DMS53 (cell line): ENCODE results near the gene VPS26C.

Source experiments
- DNase-seq: peaks from one replicate; lab custom pipeline; 2025; lab: John Stamatoyannopoulos, UW

The VPS26C gene

GRCh38 chr21:37200641-37201480 is 66.3 kb downstream of the VPS26C start:
- DNase-seq: no peak

DNA sequence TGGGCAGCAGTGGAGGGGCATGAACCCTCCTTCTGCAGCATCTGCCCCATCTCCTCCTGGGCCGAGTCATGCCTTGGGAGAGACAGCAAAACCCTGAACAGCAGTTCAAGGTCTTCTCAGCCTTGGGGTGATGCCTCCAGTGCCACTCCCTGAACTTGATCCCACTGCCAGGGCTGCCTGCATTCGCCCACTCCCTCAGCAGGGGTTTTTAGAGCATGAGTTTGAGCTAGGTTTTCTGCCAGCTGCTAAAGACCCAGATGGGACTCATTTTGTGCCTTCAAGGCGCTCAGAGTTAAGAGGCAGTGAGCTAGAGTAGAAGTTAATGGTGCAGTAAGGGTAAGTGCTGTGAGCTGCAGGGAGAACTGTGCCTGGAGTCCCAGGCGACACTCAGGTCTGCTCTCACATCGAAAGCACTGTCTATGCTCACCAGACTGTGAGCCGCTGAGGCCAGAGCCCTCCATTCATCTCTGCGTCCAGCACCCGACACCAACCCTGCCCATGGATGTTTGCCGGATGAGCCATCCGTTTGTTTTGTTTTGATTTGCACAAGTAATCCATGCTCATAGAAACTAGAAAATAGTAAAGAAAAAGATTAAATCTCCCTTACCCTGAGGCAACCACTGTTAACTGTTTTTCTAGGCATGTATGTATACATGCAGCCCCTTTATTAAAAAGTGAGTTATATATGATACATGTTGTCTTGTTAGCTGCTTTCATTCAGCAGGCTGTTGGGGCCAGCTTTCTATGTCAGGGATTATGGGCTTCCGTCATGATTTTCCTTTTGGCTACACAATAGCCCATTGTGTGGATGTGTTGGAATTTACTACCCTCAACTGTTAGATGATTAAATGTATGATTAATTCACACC is 67.8 kb downstream of the VPS26C start:
- DNase-seq: no peak

- no peak for DNase-seq
These were observed 69.4 kb downstream of the VPS26C start for GRCh38 chr21:37197746-37198145.

DNA sequence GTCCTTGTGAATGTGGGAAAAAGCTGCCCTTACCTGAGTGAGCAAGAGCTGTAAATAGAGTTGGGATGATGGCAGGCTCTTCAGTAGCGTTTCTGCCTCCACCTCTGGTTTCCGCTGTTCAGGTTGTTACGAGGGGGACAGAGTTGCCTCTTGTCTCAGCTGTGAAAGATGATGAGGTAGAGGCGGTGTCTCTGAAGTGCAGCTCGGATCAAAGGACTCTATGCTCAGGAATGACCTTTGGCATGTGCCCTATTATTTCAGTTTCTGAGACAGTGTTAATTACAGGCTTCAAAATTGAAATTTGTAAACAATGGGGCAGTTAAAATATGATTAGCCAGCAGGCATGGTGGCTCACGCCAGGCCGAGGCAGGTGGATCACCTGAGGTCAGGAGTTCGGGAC is 70.3 kb downstream of the VPS26C start:
- no peak for DNase-seq

GRCh38 chr21:37195610-37196009 is 71.5 kb downstream of the VPS26C start:
- no peak for DNase-seq

- no peak for DNase-seq
These were observed 72.1 kb downstream of the VPS26C start for GRCh38 chr21:37195059-37195458.

DNA sequence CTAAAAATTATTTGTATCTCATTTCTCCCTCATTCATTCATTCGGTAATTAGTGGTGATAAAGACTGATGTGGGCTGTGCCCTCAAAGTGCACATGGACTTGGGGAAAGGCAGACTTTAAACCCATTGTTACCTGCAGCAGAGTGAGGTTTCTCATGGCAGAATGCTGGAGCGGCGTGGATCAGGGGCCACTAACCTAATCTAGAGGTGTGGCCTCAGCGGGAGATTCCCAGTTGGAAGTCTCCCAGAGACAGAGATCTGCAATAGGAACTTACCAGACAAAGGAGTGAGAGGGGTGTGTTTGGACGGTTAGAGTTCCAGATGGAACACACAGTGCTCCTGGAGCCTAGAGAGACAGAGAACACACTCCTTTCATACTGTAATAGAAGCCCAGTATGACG is 73.5 kb downstream of the VPS26C start:
- no peak for DNase-seq

DNA sequence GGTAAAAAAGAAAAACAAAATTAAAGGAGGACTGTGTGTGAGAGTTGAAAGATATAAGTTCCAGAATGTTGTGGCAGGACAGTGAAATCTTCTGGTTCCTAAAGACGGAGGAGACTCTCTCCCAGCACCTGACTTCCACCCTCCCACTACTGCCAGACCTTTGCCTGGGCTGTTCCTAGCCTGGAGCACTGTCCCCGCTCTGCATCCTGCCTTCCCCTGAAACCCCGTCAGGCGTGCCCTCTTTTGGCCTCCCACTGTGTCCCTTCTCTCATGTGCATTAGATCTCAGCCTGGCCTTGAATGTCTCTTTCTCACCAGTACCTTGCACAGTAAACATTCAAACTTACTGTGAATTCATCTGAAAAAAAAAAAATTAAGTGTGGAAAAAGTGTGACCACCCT is 74.1 kb downstream of the VPS26C start:
- DNase-seq: no peak

GRCh38 chr21:37192019-37192418 is 75.1 kb downstream of the VPS26C start:
- no peak for DNase-seq

DNA sequence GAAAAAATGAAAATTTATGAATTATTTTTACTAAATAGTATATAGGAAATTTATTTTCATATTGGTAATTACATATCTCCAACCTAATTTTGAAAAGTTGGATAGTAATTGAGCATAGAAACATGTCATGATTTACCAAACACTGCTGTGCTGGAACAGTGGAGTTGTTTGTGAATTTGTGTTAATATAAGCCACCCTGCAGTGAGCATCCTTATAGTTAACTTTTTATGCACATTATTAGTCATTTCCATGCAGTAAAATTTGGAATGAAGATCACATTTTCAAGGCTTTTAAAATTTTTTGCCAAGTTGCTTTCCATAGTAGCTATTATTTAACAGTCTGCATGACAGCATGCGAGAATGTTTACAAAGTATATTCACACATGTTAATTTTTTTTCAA is 78.3 kb downstream of the VPS26C start:
- no peak for DNase-seq

DNA sequence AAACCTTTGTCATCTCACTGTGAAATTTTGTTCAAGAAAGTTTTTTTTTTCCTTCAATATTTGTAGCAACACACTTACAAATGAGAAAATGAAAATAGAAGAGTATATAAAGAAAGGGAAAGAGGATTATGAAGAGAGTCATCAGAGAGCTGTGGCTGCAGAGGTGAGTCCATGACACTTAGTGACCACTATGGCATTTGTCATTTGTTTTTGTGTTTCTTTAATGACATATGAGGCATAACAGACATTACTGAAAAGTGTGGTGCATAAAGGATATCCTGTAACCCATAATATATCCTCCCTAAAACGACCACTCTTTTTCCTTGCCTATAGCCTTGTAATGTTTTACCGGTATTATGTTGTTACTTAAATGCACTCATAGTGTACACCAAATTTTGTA is 80.2 kb downstream of the VPS26C start:
- DNase-seq: no peak

DNA sequence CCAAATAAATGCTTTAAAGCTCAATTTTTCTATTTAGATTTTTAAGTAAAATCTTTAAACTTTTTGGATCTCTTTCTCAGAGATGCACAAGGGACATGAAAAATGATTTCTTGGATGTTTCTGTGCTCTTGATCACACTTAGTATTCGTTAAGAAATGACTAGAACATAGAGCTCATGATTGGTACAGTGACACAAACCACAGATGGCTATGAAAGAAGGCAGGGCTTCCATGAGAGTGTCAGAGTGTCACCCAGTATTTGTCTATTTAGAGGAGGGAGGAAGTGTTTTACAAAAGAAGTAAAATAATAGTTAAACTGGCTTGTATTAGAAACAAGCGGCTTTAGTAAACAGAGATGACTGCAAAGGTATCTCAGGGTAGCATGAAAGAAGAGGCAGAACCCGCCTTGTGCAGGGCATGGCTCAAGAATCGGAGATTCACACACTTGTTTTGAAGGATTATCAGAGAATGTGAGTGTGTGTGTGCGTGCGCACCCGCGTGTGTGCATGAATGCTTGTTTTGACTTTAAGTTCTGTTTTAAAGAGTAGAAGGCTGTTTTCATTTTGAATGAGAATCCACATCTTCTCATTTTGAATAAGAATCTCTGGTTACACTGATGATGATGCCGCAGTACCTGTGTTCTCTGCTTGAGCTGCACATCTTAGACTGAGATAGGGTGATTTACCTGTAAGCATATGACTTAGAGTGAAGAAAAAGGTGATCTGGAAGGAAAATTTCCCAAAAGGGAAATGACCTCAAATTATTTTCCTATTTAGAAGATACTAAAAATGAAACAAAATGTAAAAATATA is 82.1 kb downstream of the VPS26C start:
- no peak for DNase-seq

DNA sequence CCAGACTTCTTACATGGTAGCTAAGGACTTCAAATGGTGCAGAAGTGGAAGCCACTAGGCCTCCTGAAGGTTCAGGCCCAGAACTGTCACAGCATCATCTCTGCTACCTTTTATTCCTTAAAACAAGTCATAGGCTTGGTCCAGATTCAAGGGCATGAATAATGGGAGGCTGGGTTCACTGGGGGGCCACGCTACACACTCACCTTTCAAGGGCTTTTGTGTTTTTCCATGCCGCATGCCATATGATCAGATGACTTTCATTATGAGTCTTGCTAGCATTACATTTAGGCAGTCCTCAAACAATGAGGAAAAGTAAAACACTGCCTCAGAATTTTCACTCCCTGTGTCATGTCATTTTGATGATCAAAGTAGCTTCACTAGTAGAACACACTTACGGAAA is 83.4 kb downstream of the VPS26C start:
- DNase-seq: no peak

DNA sequence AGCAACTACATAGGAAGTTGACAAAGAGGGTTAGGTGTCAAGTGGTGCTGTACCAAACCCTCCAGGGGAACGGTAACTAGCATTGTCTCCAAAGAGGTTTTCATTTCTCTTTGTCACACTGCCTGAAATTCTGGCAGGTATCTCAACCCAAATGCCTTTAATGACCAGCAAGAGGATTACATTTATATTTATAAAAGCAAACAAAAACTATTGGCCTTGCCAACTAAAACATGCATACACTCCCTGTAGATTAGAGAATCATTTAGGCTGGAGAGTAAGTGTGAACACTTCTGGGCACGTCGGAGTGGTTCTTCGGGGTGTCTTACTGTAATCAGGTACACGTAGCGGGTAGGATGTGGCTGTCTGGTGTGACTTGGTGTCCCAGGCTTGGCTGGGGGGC is 84.9 kb downstream of the VPS26C start:
- DNase-seq: no peak

DNA sequence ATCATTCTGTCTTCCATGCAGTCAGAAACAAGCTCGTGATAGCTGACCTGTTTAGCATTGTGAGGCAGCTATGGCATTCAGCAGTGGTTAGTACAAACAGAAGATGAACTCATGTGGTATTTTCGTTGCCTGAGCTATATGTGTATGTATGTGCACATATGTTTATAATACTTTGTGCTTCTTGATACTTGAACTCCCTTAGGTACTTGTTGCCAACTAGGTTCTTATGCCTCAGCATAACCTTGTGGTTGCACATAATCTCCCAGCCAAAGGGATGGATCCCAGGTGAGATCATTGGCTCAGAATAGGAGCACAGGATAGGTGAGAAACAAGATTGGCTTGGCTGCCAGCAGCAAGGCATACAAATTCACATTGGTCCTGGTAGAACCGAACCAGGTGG is 86.1 kb downstream of the VPS26C start:
- no peak for DNase-seq

DNA sequence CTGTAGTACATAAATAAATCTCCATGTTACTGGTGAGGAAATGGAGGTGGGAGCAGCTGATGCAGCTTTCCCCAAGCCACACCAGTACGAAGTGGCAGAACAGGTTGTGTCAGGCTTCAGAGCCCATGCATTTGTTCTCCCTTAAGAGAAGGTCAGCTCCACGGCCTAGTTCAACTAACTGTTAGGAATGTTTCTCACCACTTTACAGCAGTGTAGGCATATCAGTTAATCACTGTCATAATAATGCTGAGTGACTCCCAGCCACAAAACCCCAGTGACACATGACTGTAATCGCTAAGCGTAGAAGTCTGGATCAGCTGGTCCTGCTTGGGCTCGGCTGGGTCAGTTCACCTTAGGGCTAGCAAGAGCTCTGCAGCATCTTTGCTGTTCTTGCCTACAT is 90.4 kb downstream of the VPS26C start:
- peak; percentile 12 for DNase-seq
